Ovary (tissue), 9 donors: Measurements from ENCODE around the gene DOC2A. TPM values are rescaled to one million over a fixed set of nuclear protein-coding genes. Genes with fewer than 3 reads are reported as not detected.

Source experiments
- DNase-seq, 5 donors: peaks; one replicate each; pipeline ENCODE4 v3.0.0-alpha.2; 2019 to 2020
- H3K27ac ChIP-seq, 2 donors: fragments of 200-600 bp; one replicate each; pipeline versions ENCODE4 v1.5.1 to v1.8.0; 2019 to 2022
- H3K27me3 ChIP-seq: fragments of 200-600 bp; one replicate; pipeline ENCODE4 v1.8.0; 2022
- H3K36me3 ChIP-seq: fragments of 200-600 bp; sonication (generic); one replicate; pipeline ENCODE4 v1.5.1; 2019
- H3K4me1 ChIP-seq: one replicate; pipeline ENCODE4 v1.8.1; 2013; ENCODE audit warnings: mild to moderate bottlenecking, moderate library complexity; ENCODE audit not compliant: insufficient read depth
- H3K4me3 ChIP-seq: fragments of 200-600 bp; sonication (generic); one replicate; pipeline ENCODE4 v1.5.1; 2017
- H3K9me3 ChIP-seq, 2 donors: fragments of 200-600 bp in 1 of 2; sonication (generic) in 1 of 2; one replicate each; pipeline versions ENCODE4 v1.5.1 to v1.8.1; 2013 to 2019; ENCODE audit warnings: mild to moderate bottlenecking in 1 of 2, moderate library complexity in 1 of 2
- CTCF ChIP-seq, 3 donors: fragments of 450-650 bp in 2 of 3; fragments of 200-600 bp in 1 of 3; IDR thresholded peaks; one replicate each; pipeline versions ENCODE4 v1.5.1 to v1.8.0; 2016 to 2022; ENCODE audit warnings: antibody characterized with exemption in 3 of 3, mild to moderate bottlenecking in 1 of 3
- EP300 ChIP-seq: sonication (generic); formaldehyde crosslinking; IDR thresholded peaks from one replicate; pipeline ENCODE4 v1.6.1; 2017; ENCODE audit warnings: antibody characterized with exemption
- POLR2A ChIP-seq: fragments of 450-650 bp; IDR thresholded peaks from one replicate; pipeline ENCODE4 v1.6.1; 2017; ENCODE audit warnings: antibody characterized with exemption, mild to moderate bottlenecking, moderate library complexity
- WGBS, 3 donors: extraction: QIAGEN DNeasy Blood & Tissue Kit in 1 of 3; methylation state at CpG; one replicate each; pipeline versions ENCODE4 v1.1.5 to v1.1.7; 2013 to 2017; 5-methylcytosine and 5-hydroxymethylcytosine counted together
- intact Hi-C, 4 donors: fragments of 100-400 bp; cut with DNase I; formaldehyde crosslinking; loops; one replicate each; pipeline versions ENCODE4 v1.11.0 to v1.15.1; 2022 to 2023
- polyA plus RNA-seq, 2 donors: library from polyadenylated mRNA; stranded (reverse); fragments of 200-250 nt in 1 of 2; fragments of 350-450 nt in 1 of 2; fragmentation: Illumina TruSeq in 1 of 2; extraction: RNeasy Lipid Tissue Mini Kit (QIAGEN cat#74804) in 1 of 2; gene quantifications; one replicate each; pipeline ENCODE4 v1.2.3, GENCODE V29; 2013 to 2014
- total RNA-seq, 7 donors: library from RNA; depleted of rRNA in 2 of 7; stranded (reverse); fragments of >200 nt in 2 of 7; fragmentation: NEBNext Ultra II Directional in 3 of 7; extraction: Animal tissue kit (Norgen Biotek cat#: 25700) in 3 of 7; gene quantifications; one replicate each; pipeline versions ENCODE4 v1.1.0 to v1.2.4, GENCODE V29; 2016 to 2023
- donor health status: DM: no; HTN: no; CAD: no; lungs with moderate emphysema.
- donor health status: DM: no; HTN: no; CAD: no.
- donor health status: Bipolar disorder and iron deficiency.
- donor health status: DM: yes; HTN: yes; CAD: no.
- donor health status: DM: no; HTN: no; CAD: no.
- donor health status: DM: yes; HTN: yes; CAD: no.

The DOC2A gene
- total and polyA plus RNA-seq, 9 donors = 1.4 to 7.2 (median 3.7) TPM

- no peaks in the 10 kb centered on the region for H3K36me3 ChIP-seq
- DNase-seq = peak in 1 of 5 donors; percentile 50
Observed at GRCh38 chr16:29991571-29991904, 19.3 kb downstream of the DOC2A start.

DNA sequence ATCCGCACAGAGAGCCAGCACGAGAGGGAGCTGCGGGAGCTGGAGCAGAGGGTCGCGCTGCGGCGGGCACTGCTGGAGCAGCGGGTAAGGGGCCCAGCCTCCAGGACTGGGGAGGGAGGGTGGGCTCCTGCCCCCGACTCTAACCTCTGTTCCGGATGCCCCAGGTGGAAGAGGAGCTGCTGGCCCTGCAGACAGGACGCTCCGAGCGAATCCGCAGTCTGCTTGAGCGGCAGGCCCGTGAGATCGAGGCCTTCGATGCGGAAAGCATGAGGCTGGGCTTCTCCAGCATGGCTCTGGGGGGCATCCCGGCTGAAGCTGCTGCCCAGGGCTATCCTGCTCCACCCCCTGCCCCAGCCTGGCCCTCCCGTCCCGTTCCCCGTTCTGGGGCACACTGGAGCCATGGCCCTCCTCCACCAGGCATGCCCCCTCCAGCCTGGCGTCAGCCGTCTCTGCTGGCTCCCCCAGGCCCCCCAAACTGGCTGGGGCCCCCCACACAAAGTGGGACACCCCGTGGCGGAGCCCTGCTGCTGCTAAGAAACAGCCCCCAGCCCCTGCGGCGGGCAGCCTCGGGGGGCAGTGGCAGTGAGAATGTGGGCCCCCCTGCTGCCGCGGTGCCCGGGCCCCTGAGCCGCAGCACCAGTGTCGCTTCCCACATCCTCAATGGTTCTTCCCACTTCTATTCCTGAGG is 19.8 kb downstream of the DOC2A start:
- H3K27ac ChIP-seq = no peak overlapping the region
- WGBS, 3 donors = 82 to 88% (median 83%) methylated on average over 33 to 35 of the region's 35 CpGs
- H3K36me3 ChIP-seq = no peaks in the 10 kb centered on the region
- H3K4me3 ChIP-seq = no peak overlapping the region
- H3K4me1 ChIP-seq = no peaks in the 10 kb centered on the region
- H3K27me3 ChIP-seq = no peaks in the 10 kb centered on the region
- DNase-seq = peak in 1 of 5 donors; percentile 38
- TF ChIP-seq POLR2A (no peak), EP300 (no peak), CTCF (IDR thresholded peaks at IDR 0.05) (no peak)
- no peaks in the 10 kb centered on the region for H3K9me3 ChIP-seq
- intact Hi-C loops = no loop called here

More at GRCh38 chr16:29991571-29991904, 19.3 kb downstream of the DOC2A start:
- Histone ChIP-seq H3K4me1 (no peaks in the 10 kb centered on the region), H3K27me3 (no peaks in the 10 kb centered on the region), H3K9me3 (no peaks in the 10 kb centered on the region), H3K27ac (no peak overlapping the region), H3K4me3 (no peak overlapping the region)
- WGBS, 3 donors = 62 to 85% (median 68%) methylated on average over 4 to 5 of the region's 5 CpGs
- TF ChIP-seq EP300 (no peak), CTCF (IDR thresholded peaks at IDR 0.05) (no peak), POLR2A (no peak)
- intact Hi-C loops = no loop called here

GRCh38 chr16:29990034-29990433 is 20.8 kb downstream of the DOC2A start:
- Histone ChIP-seq H3K4me3 (no peak overlapping the region), H3K4me1 (no peaks in the 10 kb centered on the region), H3K9me3 (no peaks in the 10 kb centered on the region), H3K27me3 (no peaks in the 10 kb centered on the region), H3K27ac (no peak overlapping the region), H3K36me3 (no peaks in the 10 kb centered on the region)
- 90 to 95% (median 95%) methylated on average over 2 of the region's 2 CpGs for WGBS, 3 donors
- TF ChIP-seq EP300 (no peak), POLR2A (no peak), CTCF (IDR thresholded peaks at IDR 0.05) (no peak)
- intact Hi-C loops = no loop called here
- no peak for DNase-seq

DNA sequence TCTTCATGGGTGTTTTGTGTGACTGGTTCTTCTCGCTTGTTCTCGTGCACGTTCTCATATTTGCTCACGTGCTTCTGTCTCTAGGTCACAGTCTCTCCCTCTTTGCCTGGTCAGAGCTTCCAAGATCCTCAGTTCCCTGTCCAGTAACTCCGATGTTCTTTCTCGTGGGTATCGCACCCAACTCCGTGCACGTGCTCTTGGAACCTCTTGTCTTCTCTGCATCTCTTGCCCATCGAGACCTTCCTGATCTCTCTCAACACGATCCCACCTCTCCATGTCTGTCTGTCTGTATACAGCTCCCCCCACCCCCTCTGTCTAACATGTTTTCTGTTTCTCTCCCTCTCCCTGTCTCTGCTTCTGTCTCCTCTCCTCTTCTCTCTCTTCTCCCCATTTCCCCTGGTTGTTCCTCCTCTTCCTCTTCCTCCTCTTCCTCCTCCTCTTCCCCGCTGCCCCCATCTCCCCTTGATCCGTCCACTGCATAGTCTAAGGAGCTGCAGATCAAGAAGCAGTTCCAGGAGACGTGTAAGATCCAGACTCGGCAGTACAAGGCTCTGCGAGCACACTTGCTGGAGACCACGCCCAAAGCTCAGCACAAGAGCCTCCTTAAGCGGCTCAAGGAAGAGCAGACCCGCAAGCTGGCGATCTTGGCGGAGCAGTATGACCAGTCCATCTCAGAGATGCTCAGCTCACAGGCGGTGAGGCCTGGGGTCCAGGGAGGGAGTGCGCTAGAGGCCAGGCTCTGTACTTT is 21.5 kb downstream of the DOC2A start:
- H3K36me3 ChIP-seq = no peaks in the 10 kb centered on the region
- no peak for TF ChIP-seq EP300
- no peak for TF ChIP-seq POLR2A
- TF ChIP-seq CTCF (IDR thresholded peaks at IDR 0.05) = no peak
- no peak overlapping the region for H3K4me3 ChIP-seq
- no peak overlapping the region for H3K27ac ChIP-seq
- 79 to 82% (median 80%) methylated on average over 23 of the region's 23 CpGs for WGBS, 3 donors
- no peaks in the 10 kb centered on the region for H3K9me3 ChIP-seq
- intact Hi-C loops = no loop called here
- H3K27me3 ChIP-seq = no peaks in the 10 kb centered on the region
- no peaks in the 10 kb centered on the region for H3K4me1 ChIP-seq
- no peak for DNase-seq
